BE2C (cell line): ENCODE measurements around the gene SLC43A1.

Experiments used
- DNase-seq: peaks from one replicate; pipeline ENCODE4 v3.0.0-alpha.2; 2020
- H3K27me3 ChIP-seq: fragments of 250-450 bp; sonication (Bioruptor Pico); 2 replicates; pipeline ENCODE4 v1.5.1; 2020; ENCODE audit warnings: mild to moderate bottlenecking
- H3K36me3 ChIP-seq: fragments of 250-450 bp; sonication (Bioruptor Pico); 2 replicates; pipeline ENCODE4 v1.5.1; 2020; ENCODE audit warnings: mild to moderate bottlenecking
- H3K4me1 ChIP-seq: fragments of 250-450 bp; sonication (Bioruptor Pico); 2 replicates; pipeline ENCODE4 v1.5.1; 2020
- H3K4me3 ChIP-seq: 2 replicates; pipeline ENCODE4 v1.5.1; 2011; ENCODE audit warnings: low read depth, low read length
- H3K9me3 ChIP-seq: fragments of 250-450 bp; sonication (Bioruptor Pico); 2 replicates; pipeline ENCODE4 v1.5.1; 2020
- CTCF ChIP-seq: IDR thresholded peaks from 2 replicates; pipeline ENCODE4 v1.5.1; 2012; ENCODE audit warnings: mild to moderate bottlenecking, low read depth, low read length

The SLC43A1 gene

GRCh38 chr11:57482782-57483561 is 32.5 kb downstream of the SLC43A1 start:
- no peaks in the 10 kb centered on the region for H3K27me3 ChIP-seq
- peak; percentile 56 for TF ChIP-seq CTCF
- DNase-seq: peak; percentile 69
- H3K4me1 ChIP-seq: no peaks in the 10 kb centered on the region; the same call in 1 of the 2 replicates
- no peaks in the 10 kb centered on the region for H3K9me3 ChIP-seq
- peak overlapping the region; percentile 53 for H3K4me3 ChIP-seq
- H3K36me3 ChIP-seq: no peaks in the 10 kb centered on the region

- no peaks in the 10 kb centered on the region for H3K27me3 ChIP-seq
- H3K36me3 ChIP-seq: no peaks in the 10 kb centered on the region
- DNase-seq: no peak
- no peak for TF ChIP-seq CTCF
- H3K9me3 ChIP-seq: no peaks in the 10 kb centered on the region
- no peaks in the 10 kb centered on the region; the same call in 1 of the 2 replicates for H3K4me1 ChIP-seq
- H3K4me3 ChIP-seq: peak overlapping the region; percentile 53
Measured at GRCh38 chr11:57481915-57482781, 33.4 kb downstream of the SLC43A1 start.

DNA sequence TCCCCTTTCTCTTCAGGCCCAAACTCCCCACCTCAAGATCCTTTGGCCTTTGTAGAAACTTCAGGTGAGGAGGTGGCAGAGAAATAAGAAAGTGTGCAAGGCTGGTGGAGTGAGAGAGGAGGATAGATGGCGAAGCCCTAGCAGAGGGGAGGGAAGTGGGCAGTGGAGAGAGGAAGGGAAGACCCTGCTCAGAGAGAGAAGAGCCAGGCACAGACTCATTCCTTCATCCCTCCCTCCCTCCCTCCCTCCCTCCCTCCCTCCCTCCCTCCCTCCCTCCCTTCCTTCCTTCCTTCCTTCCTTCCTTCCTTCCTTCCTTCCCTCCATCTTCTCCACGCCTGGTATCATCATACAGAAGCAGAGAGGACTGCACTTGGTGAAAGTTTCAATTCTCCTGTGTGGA is 34.2 kb downstream of the SLC43A1 start:
- no peak for TF ChIP-seq CTCF
- DNase-seq: no peak
- H3K27me3 ChIP-seq: peaks cover 8% of the 10 kb centered on the region
- no peak overlapping the region for H3K4me3 ChIP-seq
- H3K9me3 ChIP-seq: no peaks in the 10 kb centered on the region
- H3K36me3 ChIP-seq: no peaks in the 10 kb centered on the region
- H3K4me1 ChIP-seq: no peaks in the 10 kb centered on the region; the same call in 1 of the 2 replicates

- Histone ChIP-seq H3K4me1 (no peaks in the 10 kb centered on the region; the same call in 1 of the 2 replicates), H3K36me3 (no peaks in the 10 kb centered on the region), H3K27me3 (peaks cover 15% of the 10 kb centered on the region), H3K4me3 (no peak overlapping the region), H3K9me3 (no peaks in the 10 kb centered on the region)
- peak; percentile 64 for DNase-seq
- peak; percentile 70 for TF ChIP-seq CTCF
Measured at GRCh38 chr11:57480409-57481137, 34.9 kb downstream of the SLC43A1 start.

GRCh38 chr11:57479911-57480310 is 35.6 kb downstream of the SLC43A1 start:
- Histone ChIP-seq H3K4me3 (no peak overlapping the region), H3K27me3 (peaks cover 15% of the 10 kb centered on the region), H3K4me1 (no peaks in the 10 kb centered on the region; the same call in 1 of the 2 replicates), H3K9me3 (no peaks in the 10 kb centered on the region), H3K36me3 (no peaks in the 10 kb centered on the region)
- no peak for DNase-seq
- TF ChIP-seq CTCF: no peak
